ENCODE results near the gene ZNF8.
"Not testable (repeated sequence)": the region's sequence is repeated elsewhere in the genome, so short reads cannot be mapped to it uniquely, and the experiment has no call there.

ZNF8 gene

DNA sequence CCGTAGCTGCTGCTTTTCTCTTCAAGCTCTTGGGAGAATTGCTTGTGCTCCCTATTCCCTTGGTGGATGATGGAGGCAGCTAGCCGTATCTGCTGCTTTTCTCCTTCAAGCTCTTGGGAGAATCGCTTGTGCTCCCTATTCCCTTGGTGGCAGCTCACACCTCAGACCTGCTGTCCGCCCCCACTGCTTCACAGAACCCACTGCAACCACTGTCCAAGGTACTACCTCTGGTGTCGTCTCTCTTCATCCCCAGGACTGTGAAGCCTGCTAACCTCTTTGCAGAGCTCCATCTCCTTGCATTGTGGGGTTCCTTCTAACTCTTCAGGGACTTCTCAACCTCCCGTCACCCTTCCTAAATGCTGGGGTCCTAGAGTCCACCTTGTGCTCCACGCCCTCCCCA, 21.9 kb downstream of the ZNF8 start:
- no peak for DNase-seq

- no peak for DNase-seq
These were observed 25.5 kb downstream of the ZNF8 start for GRCh38 chr19:58304255-58304654.

GRCh38 chr19:58304748-58305064, 26.0 kb downstream of the ZNF8 start:
- DNase-seq: no peak

- peak; percentile 91 for DNase-seq
These were observed 26.5 kb downstream of the ZNF8 start, which contains the start of gene ERVK3-1 for GRCh38 chr19:58305065-58305931. Gene ERVK3-1, plus strand, starts transcription at chr19:58305377. Its CDS starts 6,792 bp downstream, at chr19:58312169.

DNA sequence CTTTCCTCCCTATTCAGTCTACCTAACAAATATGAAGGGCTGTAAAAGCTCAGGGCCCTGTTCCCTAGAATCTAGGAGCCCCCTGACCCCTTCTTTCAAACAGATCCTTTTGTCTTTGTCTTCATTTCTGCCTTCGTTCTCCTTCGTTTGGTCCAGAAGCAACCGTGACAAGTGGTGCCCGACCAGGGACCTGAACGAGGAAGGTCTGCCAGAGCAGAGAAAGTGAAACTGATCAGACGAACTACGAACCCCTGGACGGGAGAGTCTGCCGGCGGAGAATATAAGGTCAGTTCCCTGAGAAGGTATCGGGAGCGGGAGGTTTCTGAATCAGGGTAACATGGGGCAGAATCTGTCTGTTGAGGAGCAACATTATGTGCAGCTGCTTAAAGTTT, 27.2 kb downstream of the ZNF8 start:
- no peak for DNase-seq

- DNase-seq: no peak
These were observed 29.0 kb downstream of the ZNF8 start for GRCh38 chr19:58307736-58308135.

- not testable (repeated sequence) for DNase-seq
These were observed 31.9 kb downstream of the ZNF8 start for GRCh38 chr19:58310685-58311084.

- no peak for DNase-seq
These were observed 32.6 kb downstream of the ZNF8 start for GRCh38 chr19:58311345-58311865.

- no peak for DNase-seq
These were observed 36.8 kb downstream of the ZNF8 start for GRCh38 chr19:58315580-58315979.

DNA sequence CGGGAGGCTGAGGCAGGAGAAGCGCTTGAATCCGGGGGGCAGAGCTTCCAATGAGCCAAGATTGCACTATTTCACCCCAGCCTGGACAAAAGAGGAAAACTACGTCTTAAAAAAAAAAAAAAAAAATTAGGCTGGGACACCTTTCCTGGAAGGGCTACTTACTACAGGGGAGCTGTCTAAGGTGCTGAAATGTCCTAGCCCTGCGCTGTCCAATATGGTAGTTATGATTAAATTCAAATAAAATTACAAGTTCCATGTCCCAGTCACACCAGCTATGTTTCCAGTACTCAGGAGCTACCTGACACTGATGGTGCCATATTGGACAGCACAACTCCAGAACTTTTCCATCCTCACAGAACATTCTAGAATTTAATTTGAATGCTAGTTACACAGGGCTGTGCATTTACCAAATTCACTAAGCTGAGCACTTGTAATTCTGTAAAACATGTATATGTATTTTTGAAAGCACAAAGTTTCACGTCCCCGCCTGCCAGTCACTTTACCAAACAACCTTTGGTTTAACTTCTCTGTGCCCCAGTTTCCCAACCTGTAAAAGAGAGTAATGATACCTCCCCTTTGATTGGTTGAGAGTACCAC, 38.8 kb downstream of the ZNF8 start:
- no peak for DNase-seq

DNA sequence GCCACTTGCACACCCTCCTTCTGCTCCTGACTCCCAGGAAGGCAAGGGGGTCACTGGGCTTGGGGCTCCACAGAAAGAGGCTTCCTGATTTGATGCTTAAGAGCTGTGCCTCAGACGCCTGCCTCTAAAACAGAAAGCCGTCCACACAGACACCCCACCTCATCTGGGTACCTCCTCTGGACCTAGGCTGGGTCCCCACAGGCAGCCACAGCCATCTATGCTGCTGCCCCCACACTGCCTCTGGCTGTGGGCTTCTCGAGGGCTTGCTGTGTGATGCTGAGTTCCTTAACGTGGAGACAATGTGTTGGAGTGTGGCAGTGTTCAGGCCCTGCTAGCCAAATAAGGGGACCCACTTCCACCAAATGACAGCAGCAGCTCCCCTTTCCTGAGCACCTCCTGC, 39.5 kb downstream of the ZNF8 start:
- DNase-seq: no peak

GRCh38 chr19:58319241-58319640, 40.5 kb downstream of the ZNF8 start:
- no peak for DNase-seq

DNA sequence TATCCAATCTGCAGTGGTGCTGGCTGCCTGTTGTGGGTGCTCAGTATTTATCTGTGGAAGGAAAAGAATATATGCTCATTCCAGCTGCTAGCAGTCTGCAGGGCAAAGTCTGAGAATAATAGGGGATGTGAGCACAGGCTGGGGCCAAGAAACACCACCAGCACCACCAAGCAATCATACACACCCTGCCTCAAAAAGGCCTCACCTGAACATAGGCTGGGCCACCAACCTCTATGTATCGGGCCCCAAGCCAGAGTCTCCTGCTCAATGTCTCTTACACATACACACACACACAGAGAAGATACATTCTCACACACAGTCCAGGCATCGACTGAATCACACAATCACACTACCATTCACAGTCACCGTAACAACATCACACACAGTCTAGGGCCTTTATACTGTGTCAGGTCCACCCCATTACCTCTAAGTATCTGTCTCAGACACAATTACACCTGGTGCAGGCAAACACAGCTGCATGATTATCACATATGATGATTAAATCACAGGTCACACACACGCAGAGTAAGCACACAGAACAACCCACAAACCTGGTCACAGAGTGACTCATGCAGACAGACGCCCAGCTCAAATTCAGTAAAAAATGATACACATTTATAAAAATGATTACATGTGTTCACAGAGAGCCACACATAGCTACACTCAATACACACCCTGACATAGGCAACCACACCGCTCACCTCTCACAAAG, 46.7 kb downstream of the ZNF8 start:
- no peak for DNase-seq

GRCh38 chr19:58326501-58326913, 47.8 kb downstream of the ZNF8 start:
- no peak for DNase-seq

- peak; percentile 88 for DNase-seq
These were observed 48.4 kb downstream of the ZNF8 start, which contains the start of gene ZSCAN22 for GRCh38 chr19:58326914-58327726. Gene ZSCAN22, plus strand, starts transcription at chr19:58326994. Its CDS starts 7,809 bp downstream, at chr19:58334803.

- DNase-seq: no peak
These were observed 50.2 kb downstream of the ZNF8 start for GRCh38 chr19:58328999-58329398.

- no peak for DNase-seq
These were observed 51.7 kb downstream of the ZNF8 start for GRCh38 chr19:58330458-58330857.

DNA sequence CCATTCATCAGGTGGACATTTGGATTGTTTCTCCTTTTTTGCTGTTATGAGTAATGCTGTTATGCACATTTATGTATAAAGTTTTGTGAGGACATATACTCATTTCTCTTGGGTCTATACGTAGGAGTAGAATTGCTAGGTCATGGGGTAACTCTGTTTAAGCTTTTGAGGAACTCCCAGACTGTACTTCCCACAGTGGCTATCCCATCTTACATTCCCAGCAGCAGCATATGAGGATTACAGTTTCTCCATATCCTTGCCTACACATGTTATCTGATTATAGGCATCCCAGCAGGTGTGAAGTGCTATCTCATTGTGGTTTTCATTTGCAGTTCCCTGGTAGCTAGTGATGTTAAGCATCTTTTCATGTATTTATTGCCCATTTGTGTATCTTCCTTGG, 53.9 kb downstream of the ZNF8 start:
- no peak for DNase-seq

DNA sequence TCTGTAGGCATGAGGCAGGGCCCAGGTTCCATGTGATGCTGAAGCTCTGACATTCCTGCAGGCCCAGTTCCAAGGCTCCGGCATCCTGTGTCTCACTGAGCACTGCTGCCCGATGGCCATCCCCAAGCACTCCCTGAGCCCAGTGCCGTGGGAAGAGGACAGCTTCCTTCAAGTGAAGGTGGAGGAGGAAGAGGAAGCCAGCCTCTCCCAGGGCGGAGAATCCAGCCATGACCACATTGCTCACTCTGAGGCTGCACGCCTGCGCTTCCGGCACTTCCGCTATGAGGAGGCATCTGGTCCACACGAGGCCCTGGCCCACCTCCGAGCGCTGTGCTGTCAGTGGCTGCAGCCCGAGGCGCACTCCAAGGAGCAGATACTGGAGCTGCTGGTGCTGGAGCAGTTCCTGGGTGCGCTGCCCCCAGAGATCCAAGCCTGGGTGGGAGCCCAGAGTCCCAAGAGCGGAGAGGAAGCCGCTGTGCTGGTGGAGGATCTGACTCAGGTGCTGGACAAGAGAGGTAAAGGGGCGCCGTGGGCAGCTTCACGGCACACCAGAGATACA, 56.0 kb downstream of the ZNF8 start:
- DNase-seq: no peak

DNA sequence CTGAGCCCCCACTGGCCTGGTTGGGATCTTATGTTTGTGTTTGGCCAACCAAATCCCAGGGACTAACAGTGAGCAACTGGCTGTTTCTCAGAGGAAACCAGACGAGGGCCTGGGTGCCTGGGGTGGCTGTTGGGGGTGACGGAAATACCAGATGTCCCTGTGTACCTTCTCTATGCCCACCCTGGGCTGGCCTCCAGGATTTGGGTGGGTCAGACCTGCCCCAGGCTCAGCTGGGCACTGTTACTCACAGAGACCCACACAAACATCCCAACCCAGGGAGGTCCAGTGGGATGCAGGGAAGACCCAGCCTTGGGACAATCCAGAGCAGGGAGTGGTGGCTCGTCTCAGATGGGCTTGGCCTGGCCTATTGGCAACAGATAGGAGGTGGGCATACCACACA, 56.9 kb downstream of the ZNF8 start:
- no peak for DNase-seq

GRCh38 chr19:58336216-58336615, 57.5 kb downstream of the ZNF8 start:
- DNase-seq: no peak

- DNase-seq: no peak
These were observed 58.1 kb downstream of the ZNF8 start for GRCh38 chr19:58336820-58337219.
